ENCODE results near the gene RAB7A. TPM values are rescaled to one million over a fixed set of nuclear protein-coding genes. Genes with fewer than 3 reads are reported as not detected.

RAB7A gene
- total and polyA plus RNA-seq, 2 of the 13 experiments (the other 11 are each of a cell fraction or from before 2014, with no cell fraction given), result 26.5 to 182 TPM

- TF ChIP-seq ZNF414 (CRISPR knock-in tag; IDR thresholded peaks at IDR 0.05) (0 out of 2 replicates have a peak, but pooled peaks have one; percentile 57), FOXJ3 (CRISPR knock-in tag; IDR thresholded peaks at IDR 0.05; ENCODE audit: borderline replicate concordance) (peak; percentile 74; the same call in 1 of the 2 replicates), JUNB (CRISPR knock-in tag; IDR thresholded peaks at IDR 0.05; ENCODE audit: borderline replicate concordance) (0 out of 2 replicates have a peak, but pooled peaks have one; percentile 30), PHF5A (CRISPR knock-in tag; IDR thresholded peaks at IDR 0.05; ENCODE audit: low read depth, unreplicated experiment) (no peak), ZNF460 (CRISPR knock-in tag; IDR thresholded peaks at IDR 0.05; ENCODE audit: borderline replicate concordance) (peak; percentile 57; the same call in 1 of the 2 replicates), CREB1 (IDR thresholded peaks at IDR 0.05) (peak; percentile 64), CREB1 (CRISPR knock-in tag; IDR thresholded peaks at IDR 0.05) (peak; percentile 79), YEATS2 (CRISPR knock-in tag; IDR thresholded peaks at IDR 0.05; ENCODE audit: borderline replicate concordance) (no peak), ZNF704 (CRISPR knock-in tag; IDR thresholded peaks at IDR 0.05; ENCODE audit: borderline replicate concordance) (no peak), ZNF703 (CRISPR knock-in tag; IDR thresholded peaks at IDR 0.05; ENCODE audit: borderline replicate concordance) (0 out of 2 replicates have a peak, but pooled peaks have one; percentile 26), NR2C2 (CRISPR knock-in tag; IDR thresholded peaks at IDR 0.05; ENCODE audit: borderline replicate concordance) (peak; percentile 70; the same call in 1 of the 2 replicates), POGZ (CRISPR knock-in tag; IDR thresholded peaks at IDR 0.05) (peak; percentile 42; the same call in 1 of the 2 replicates), ZNF543 (CRISPR knock-in tag; IDR thresholded peaks at IDR 0.05) (0 out of 2 replicates have a peak, but pooled peaks have one; percentile 32), MBD4 (IDR thresholded peaks at IDR 0.05; ENCODE audit: borderline replicate concordance, low read length) (0 out of 2 replicates have a peak, but pooled peaks have one; percentile 56), FOXA3 (CRISPR knock-in tag; IDR thresholded peaks at IDR 0.05) (peak; percentile 92), ZNF556 (CRISPR knock-in tag; IDR thresholded peaks at IDR 0.05; ENCODE audit: borderline replicate concordance) (peak; percentile 64; the same call in 1 of the 2 replicates), MTF1 (CRISPR knock-in tag; IDR thresholded peaks at IDR 0.05) (no peak), ZNF343 (CRISPR knock-in tag; IDR thresholded peaks at IDR 0.05) (no peak), TBL1XR1 (IDR thresholded peaks at IDR 0.05; ENCODE audit: borderline replicate concordance, low read length, partially characterized antibody) (peak; percentile 90), SALL1 (CRISPR knock-in tag; IDR thresholded peaks at IDR 0.05) (peak; percentile 85), ZNF816 (CRISPR knock-in tag; IDR thresholded peaks at IDR 0.05; ENCODE audit: borderline replicate concordance) (peak; percentile 87; the same call in 1 of the 2 replicates), TCF7 (IDR thresholded peaks at IDR 0.05; ENCODE audit: low read depth) (peak; percentile 37; the same call in 1 of the 2 replicates), KLF16 (CRISPR knock-in tag; IDR thresholded peaks at IDR 0.05) (peak in 1 of 2 experiments; percentile 50; a peak in 1 of 4 replicates), ZNF382 (CRISPR knock-in tag; IDR thresholded peaks at IDR 0.05; ENCODE audit: borderline replicate concordance) (no peak), TARDBP (CRISPR knock-in tag; IDR thresholded peaks at IDR 0.05) (peak; percentile 87)
These were observed 18.0 kb upstream of the RAB7A start (continued) for GRCh38 chr3:128707928-128708494.
